NK-92 treated with Interleukin-12 subunit alpha and Interleukin-12 subunit beta, amount 100 ng/mL, for 24 hours (cell line): Measurements from ENCODE around the gene PLCB4.
"Not testable (repeated sequence)": the region's sequence is repeated elsewhere in the genome, so short reads cannot be mapped to it uniquely, and the experiment has no call there.

Source experiments
- DNase-seq: peaks from one replicate; lab custom pipeline; 2025; lab: John Stamatoyannopoulos, UW

PLCB4 gene

GRCh38 chr20:9142809-9143208 lies 73.9 kb downstream of the PLCB4 start:
- DNase-seq, result no peak

GRCh38 chr20:9143926-9144325 lies 75.0 kb downstream of the PLCB4 start:
- no peak for DNase-seq

GRCh38 chr20:9144643-9145042 lies 75.8 kb downstream of the PLCB4 start:
- DNase-seq, result no peak

- no peak for DNase-seq
These were observed 76.3 kb downstream of the PLCB4 start for GRCh38 chr20:9145142-9145541.

- no peak for DNase-seq
These were observed 77.8 kb downstream of the PLCB4 start for GRCh38 chr20:9146649-9147048.

- no peak for DNase-seq
These were observed 78.7 kb downstream of the PLCB4 start for GRCh38 chr20:9147547-9148024.

- no peak for DNase-seq
These were observed 79.4 kb downstream of the PLCB4 start for GRCh38 chr20:9148291-9148690.

GRCh38 chr20:9149087-9149486 lies 80.2 kb downstream of the PLCB4 start:
- DNase-seq, result no peak

GRCh38 chr20:9149796-9150195 lies 80.9 kb downstream of the PLCB4 start:
- DNase-seq, result no peak

GRCh38 chr20:9150679-9151078 lies 81.8 kb downstream of the PLCB4 start:
- no peak for DNase-seq

GRCh38 chr20:9152139-9152538 lies 83.3 kb downstream of the PLCB4 start:
- DNase-seq, result not testable (repeated sequence)

GRCh38 chr20:9154464-9155024 lies 85.7 kb downstream of the PLCB4 start:
- no peak for DNase-seq

GRCh38 chr20:9156529-9157280 lies 87.8 kb downstream of the PLCB4 start:
- DNase-seq, result no peak

GRCh38 chr20:9160331-9160730 lies 91.4 kb downstream of the PLCB4 start:
- no peak for DNase-seq

- no peak for DNase-seq
These were observed 91.9 kb downstream of the PLCB4 start for GRCh38 chr20:9160757-9161156.

- no peak for DNase-seq
These were observed 92.4 kb downstream of the PLCB4 start for GRCh38 chr20:9161311-9161710.

- no peak for DNase-seq
These were observed 94.4 kb downstream of the PLCB4 start for GRCh38 chr20:9163251-9163650.

- no peak for DNase-seq
These were observed 95.1 kb downstream of the PLCB4 start for GRCh38 chr20:9163995-9164394.

GRCh38 chr20:9165261-9165660 lies 96.4 kb downstream of the PLCB4 start:
- DNase-seq, result no peak

- DNase-seq, result no peak
These were observed 97.4 kb downstream of the PLCB4 start for GRCh38 chr20:9166153-9166780.

GRCh38 chr20:9169409-9169808 lies 100.5 kb downstream of the PLCB4 start:
- no peak for DNase-seq

GRCh38 chr20:9172851-9173250 lies 104.0 kb downstream of the PLCB4 start:
- DNase-seq, result no peak

- no peak for DNase-seq
These were observed 108.4 kb downstream of the PLCB4 start for GRCh38 chr20:9177278-9177677.
